HG03135 (cell line): ENCODE data around the gene SLC25A15.
"Not testable (repeated sequence)": the region's sequence is repeated elsewhere in the genome, so short reads cannot be mapped to it uniquely, and the experiment has no call there.

Experiments used
- ATAC-seq: cut with Tn5 transposase; IDR thresholded peaks from one replicate; pipeline ENCODE4 v1.9.1; 2021; ENCODE audit warnings: mild to moderate bottlenecking, moderate library complexity; ENCODE audit not compliant: unreplicated experiment

Gene SLC25A15

DNA sequence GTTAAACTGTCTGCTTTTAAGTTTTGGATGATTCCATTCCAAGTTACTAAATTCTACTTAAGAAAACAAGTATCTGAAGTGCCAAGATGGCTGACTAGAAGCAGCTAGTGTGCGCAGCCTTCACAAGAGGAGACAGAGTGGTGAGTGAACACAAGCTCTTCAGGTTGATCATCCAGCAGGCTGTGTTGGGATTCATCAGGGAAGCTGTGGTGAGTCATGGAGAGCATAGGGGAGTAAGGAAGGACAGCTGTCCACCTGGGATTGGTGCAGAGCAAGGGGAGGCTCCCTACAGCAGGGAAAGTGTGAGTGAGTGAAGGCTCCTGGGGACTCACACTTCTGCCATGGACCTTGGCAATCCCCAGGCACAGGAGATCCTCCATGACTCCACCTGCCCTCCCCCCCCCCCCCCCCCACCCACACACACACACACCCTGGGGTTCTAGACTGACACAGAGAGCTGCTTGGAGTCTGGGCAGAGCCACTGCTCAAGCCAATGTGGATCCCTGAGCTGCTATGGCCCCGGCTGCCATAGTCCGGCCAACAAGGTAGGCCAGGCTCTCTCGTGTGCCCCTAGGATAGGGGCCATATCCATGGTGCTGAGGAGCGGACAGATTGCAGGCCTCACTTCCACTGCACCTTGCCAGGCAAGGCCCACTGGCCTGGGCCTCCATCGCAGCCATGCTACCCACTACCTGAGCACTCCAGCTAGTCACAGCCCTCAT is 23.5 kb downstream of the SLC25A15 start:
- no peak for ATAC-seq

DNA sequence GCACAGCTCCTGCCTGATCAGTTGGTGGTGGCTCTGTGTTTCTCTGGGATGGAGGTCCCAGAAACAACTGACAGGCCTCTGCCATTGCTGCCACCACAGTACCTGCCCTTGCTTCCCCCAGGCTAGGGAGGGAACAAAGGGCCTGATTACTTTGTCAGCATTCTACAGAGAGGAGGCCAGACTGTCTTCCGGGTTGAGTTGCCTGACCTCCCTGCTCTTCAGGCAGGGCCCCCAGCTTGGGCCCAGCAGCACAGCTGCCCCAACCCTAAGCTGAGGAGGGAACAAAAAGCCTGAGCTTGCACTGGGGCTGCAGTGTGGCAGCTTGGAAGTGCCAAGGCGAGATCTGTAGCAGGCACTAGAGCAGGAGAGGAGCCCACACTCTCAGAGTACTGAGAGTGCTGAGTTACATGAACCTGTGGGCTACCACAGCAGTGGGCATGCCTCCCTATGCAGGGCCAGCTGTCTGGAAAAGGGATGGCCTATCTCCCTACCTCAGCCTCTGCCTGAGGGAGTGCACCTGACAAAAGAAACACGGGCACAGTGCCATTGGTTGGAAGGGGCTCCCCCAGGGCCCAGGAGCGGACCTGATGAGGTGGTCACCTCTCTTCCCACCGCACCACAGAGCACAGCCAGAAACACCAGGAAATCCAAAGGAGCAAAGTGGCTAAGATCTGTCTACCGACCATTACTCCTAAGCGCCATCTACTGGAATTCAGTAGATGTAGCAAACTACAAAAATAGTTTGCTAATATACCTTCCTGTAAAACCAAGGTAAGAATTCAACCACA is 24.4 kb downstream of the SLC25A15 start:
- no peak for ATAC-seq

DNA sequence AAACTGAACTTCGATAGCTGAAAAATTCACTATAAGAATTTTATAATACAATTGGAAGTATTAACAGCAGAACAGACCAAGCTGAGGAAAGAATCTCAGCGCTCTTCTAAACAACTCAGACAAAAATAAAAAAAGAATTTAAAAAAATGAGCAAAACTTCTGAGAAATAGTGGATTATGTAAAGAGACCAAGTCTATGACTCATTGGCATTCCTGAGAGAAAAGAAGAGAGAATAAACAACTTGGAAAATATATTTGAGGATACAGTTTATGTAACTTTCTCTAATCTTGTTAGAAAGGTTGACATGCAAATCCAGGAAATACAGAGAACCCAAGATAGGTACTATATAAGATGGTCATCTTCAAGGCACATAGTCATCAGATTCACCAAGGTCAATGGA is 25.4 kb downstream of the SLC25A15 start:
- no peak for ATAC-seq

DNA sequence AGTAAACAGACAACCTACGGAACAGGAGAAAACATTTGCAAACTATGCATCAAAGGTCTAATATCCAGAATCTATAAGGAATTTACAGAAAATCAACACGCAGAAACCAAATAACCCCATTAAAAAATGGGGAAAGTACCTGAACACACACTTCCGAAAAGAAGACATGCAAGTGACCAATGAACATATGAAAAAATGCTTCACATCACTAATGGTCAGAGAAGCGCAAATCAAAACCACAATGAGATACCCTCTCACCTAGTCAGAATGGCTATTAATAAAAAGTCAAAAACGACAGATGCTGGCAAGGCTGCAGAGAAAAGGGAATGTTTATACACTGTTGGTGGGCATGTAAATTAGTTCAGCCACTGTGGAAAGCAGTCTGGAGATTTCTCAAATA is 29.5 kb downstream of the SLC25A15 start:
- no peak for ATAC-seq

DNA sequence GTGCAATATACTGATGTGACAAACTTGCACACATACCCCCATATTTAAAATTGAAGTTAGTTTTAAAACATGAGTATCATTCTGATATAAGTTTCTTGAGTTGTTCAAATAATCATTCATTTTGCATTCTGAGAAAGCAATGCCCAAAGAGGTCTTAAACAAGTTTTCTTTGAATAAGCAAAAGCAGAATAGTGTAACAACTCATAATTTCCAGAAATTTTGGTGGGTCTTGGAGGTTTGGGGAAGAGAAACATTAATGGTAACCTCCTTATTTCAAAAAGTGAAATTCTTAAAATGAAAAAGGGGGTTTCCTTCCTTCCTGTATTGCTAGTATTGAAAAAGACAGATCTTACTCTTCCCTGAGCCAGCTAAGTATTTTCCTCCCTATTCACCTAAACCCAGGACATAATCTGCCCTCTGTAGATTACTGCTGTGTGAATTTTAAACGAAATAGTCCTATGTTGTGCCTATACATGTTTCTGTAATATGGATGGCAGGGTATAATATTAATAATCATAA is 30.4 kb downstream of the SLC25A15 start:
- ATAC-seq: no peak

DNA sequence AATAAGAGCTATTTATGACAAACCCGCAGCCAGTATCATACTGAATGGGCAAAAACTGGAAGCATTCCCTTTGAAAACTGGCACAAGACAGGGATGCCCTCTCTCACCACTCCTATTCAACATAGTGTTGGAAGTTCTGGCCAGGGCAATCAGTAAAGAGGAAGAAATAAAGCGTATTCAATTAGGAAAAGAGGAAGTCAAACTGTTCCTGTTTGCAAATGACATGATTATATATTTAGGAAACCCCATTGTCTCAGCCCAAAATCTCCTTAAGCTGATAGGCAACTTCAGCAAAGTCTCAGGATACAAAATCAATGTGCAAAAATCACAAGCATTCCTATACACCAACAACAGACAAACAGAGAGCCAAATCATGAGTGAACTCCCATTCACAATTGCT is 50.3 kb downstream of the SLC25A15 start:
- not testable (repeated sequence) for ATAC-seq

DNA sequence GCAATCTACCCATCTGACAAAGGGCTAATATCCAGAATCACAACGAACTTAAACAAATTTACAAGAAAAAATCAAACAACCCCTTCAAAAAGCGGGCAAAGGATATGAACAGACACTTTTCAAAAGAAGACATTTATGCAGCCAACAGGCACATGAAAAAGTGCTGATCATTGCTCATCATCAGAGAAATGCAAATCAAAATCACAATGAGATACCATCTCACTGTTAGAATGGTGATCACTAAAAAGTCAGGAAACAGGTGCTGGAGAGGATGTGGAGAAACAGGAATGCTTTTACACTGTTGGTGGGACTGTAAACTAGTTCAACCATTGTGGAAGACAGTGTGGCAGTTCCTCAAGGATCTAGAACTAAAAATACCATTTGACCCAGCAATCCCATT is 51.5 kb downstream of the SLC25A15 start:
- not testable (repeated sequence) for ATAC-seq
